Stimulated activated CD8-positive, alpha-beta memory T cell treated with anti-CD3 and anti-CD28 coated beads, Interleukin-2, amount 100 ng/mL, for 1 hour (primary cell): ENCODE data around the gene EIF4A2.

Experiments
- DNase-seq, 2 donors: peaks; one replicate each; pipeline ENCODE4 v3.0.0-alpha.2; 2020; ENCODE audit warnings: low read depth in 2 of 2

EIF4A2 gene

DNA sequence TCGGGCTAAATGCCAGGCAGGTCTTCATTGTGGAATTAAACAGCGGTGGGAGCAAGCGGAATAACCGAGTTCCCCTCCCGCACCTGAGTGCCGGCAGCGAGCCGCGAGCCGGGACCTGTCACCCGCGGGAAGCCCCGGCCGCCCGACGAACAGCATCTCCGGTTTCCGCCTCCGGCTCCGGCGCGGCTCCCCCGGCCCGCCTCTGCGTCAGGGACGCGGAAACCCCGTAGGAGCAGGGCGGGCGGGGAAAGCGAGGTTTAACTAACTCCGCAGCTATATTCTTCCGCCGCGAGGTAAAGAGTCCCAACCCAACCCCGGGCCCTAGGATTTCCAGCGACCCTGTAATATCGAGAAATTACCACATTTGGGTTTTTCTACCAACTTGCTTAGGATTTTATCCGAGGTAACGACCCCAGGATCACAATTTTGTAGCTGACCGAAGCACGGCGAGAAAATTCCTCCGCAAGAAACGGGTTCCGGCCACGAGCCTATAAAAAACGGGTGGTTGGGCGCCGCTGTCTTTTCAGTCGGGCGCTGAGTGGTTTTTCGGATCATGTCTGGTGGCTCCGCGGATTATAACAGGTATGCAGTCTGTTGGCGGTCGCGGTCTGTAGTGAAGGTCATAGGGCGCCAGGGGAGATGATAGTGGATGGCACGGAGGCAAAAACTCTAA, at the start of gene EIF4A2:
Gene EIF4A2 (plus strand): TSS at position 520 of the 673 bp plus-strand sequence. CDS start 34 bp downstream, at position 554.
- peak; percentile 82 to 84 for DNase-seq

DNA sequence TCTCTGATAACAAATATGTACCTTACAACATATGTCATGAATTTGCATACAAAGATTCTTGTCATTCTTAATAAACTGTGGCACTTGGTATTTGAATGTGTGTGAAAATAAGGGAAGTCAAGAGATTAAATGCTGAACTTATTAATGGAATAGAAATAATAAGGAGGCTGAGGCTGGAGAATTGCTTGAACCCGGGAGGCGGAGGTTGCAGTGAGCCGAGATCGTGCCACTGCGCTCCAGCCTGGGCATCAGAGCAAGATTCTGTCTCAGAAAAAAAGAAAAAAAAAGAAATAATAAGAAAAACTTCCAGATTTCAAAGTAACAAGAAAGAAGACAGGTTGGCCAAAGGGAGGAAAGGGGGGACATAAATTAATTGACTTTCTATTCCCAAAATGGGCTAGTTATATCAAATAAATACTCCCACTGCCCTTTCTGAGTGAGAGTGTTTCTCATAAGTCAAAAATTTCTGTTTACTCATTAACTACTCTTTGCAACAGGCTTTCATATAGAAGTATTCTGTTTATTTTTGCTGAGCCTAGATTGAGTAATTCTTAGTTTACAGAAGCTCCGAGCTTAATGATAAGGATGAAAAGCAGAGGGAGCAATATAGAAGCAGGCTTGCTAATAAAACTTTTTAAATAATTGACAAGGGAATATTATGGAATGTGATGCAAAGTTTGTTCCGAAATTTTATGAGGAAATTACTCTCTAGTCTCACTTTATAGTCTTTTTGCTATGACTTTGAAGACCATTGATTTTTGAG, 40.6 kb upstream of the EIF4A2 start:
- no peak for DNase-seq

DNA sequence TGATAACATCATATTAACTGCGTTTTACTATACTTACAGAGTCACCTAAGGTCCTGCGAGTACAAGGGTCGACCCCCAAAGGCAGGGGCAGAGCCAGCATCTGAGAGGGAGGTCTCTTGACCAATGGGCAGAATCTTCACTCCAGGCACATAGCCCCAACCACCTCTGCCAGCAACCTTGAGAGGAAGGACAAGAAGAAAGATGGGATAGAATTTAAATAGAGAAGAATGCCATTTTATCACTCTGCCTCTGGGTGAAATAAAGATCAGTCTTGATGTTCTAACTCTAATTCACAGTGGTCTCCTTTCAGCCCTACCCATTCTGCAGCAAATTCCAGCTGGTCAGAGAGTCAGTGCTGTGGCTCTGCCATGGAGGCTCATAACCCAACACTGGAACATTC, 39.7 kb upstream of the EIF4A2 start:
- DNase-seq, result no peak

DNA sequence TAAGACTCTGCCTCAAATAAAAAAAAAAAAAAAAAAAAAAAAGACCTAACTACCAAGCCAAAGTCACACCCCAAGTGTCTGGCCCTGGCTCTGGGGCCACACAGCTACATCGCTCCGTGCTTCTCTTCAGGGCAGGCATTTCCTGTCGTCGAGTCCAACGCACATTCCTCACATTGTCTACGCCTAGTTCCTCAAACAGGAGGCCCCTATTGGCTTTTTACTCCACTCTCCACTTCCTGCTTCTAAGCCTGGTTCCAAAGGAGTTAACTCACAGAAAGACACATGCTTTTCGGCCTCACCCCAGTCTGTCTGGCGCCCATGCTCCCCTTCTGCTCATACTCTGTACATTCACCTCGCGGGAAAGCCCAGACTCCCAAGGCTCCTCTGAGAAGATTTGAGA, 37.4 kb upstream of the EIF4A2 start:
- DNase-seq, result no peak

DNA sequence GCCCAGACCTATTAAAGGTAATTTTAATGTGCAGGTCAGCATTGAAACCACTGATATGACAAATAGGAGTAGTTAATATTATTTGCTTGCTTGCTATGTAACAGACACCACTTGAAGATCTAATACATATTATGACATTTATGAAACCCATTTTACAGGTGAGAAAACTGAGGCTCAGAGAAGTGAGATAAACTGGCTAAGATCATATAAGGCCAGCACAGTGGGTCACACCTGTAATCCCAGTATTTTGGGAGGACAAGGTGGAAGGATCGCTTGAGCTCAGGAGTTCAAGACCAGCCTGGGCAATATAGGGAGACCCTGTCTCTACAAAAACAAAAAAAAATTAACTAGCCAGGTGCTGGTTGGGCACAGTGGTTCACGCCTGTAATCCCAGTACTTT, 33.1 kb upstream of the EIF4A2 start:
- DNase-seq, result no peak

DNA sequence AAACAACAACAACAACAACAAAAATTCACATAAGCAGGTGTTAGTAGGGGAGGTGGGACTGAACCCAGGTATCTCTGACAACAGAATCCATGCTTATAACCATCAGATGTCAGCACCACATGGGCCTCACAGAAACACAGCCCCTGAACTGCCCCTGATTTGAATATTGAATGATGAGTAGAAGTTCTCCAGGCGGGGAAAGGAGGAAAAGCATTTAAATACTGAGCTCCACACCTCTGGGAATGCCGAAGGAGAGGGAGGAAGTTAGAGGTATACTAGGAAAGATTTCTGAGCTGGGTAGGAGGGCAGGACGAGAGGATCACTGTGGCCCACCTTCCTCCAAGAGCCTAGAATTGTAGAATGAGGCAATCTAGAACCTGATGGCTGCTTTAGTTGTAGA, 31.9 kb upstream of the EIF4A2 start:
- DNase-seq, result no peak

DNA sequence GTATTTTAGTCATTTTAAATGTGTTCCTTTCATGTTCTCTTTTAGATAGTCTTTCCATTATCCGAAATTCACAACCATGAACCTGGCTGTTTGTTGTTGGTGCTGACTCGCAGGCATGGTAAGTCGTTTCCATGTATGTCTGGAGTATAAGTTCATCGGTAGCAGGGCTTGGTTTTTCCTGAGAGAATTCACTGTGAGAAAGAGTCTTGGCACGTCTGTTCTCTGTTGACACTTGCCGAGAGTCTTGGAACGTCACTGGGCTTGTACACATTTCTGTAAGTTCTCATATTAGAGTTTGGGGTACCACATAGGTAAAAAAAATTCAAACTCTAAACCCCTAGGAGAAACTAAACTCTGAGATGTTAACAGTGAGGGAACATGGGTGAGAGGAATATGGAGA, 29.4 kb upstream of the EIF4A2 start:
- no peak for DNase-seq

DNA sequence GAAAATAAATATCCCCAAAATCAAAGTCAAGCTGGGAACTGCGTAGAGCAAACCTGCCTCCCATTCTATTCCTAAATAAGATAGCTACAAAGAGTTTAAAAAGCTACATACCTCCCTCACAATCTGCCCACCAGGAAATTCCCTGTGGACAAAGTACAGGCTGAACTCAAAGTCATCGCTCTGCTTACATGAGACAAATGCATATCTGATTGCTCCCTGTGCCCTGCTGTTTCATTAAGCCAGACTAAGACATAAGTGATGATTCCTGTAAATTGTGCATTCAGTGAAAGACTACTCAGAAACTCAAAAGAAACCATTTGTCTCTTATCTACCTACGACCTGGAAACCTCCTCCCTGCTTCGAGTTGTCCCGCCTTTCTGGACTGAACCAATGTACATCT, 28.5 kb upstream of the EIF4A2 start:
- no peak for DNase-seq

DNA sequence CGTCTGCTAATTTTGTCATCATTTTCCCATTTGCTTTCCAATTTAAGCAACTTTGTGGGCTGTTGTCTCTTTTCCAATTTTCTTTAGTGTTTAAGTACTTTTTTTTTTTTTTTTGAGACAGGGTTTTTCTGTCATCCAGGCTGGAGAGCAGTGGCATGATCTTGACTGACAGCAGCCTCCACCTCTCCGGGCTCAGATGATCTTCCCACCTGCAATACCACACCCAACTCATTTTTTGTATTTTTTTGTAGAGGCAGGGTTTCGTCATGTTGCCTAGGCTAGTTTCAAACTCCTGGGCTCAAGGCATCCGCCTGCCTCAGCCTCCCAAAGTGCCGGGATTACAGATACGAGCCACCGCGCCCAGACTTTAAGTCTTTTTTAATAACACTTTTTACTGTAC, 26.2 kb upstream of the EIF4A2 start:
- DNase-seq, result no peak

DNA sequence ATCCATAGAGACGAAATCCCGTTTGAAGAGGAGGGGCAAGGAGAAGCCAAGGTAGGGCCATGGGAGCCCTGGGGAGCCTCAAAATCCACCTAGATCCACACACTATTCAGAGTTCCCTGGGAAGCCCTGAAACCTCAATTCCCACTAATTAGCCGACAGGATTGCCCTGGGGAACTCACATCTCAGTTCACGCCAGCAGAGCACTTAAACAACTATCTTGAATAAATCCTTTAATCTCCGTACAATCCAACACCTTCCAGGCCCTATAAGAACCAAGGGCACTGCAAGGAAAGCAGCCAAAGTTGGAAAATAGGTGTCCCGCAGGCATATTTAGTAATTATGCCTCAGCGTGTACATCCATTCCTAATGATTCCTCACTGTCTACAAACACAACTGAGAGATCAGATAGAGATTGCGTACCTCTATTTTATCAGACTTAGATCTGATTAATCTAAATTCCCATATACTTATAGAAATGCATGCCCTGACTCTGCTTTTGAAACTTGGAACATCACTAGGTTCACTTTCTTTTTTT, 25.6 kb upstream of the EIF4A2 start:
- no peak for DNase-seq

DNA sequence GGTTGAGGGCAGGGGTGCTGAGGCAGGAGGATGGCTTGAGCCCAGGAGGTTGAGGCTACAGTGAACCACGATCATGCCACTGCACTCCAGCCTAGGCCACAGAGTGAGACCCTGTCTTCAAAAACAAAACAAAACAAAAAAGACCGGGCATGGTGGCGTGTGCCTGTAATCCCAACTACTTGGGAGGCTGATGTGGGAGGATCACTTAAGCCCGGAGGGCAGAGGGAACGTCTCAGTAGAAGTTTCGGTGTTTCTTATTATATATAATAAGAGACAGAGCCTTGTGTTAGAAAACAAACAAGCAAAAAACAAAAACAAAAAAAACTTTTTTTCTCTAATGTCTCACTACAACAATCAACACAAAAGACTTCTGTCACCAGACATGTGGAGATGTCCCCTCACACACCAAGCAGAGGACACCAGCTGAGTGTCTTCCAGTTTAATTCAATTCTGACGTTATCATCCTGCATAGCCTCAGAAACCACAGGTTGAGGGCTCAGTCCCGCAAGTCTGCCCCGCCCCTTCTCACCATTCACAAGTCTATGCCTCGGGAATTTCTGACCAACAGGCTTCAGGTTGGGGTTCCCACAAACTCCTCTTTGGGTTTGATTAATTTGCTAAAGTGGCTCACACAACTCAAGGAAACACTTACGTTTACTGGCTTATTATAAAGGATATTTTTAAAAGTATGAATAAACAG, 24.0 kb upstream of the EIF4A2 start:
- DNase-seq, result no peak

DNA sequence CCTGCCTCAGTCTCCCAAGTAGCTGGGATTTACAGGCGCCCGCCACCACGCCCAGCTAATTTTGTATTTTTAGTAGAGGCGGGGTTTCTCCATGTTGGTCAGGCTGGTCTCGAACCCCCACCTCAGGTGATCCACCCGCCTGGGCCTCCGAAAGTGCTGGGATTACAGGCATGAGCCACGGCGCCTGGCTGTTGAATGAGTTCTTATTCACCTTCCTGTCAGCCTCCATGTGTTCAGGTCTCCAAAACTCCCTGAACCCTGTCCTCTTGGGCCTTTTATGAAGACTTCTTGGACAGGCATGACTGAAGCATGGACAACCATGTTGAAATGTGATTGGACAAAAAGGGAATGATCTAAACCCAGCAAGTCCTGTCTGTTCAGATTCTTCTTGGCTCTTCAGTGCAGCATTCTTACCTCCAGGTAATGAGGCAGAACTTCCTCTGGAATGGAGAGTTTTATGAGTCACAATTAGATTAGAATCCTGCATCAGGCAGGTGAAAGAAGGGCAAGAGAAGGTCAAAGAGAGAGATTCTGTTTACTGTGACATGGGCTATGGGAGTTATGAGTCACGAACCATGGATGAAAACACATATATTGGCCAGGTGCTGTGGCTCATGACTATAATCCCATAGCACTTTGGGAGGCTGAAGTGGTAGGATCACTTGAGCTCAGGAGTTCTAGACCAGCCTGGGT, 23.1 kb upstream of the EIF4A2 start:
- no peak for DNase-seq

DNA sequence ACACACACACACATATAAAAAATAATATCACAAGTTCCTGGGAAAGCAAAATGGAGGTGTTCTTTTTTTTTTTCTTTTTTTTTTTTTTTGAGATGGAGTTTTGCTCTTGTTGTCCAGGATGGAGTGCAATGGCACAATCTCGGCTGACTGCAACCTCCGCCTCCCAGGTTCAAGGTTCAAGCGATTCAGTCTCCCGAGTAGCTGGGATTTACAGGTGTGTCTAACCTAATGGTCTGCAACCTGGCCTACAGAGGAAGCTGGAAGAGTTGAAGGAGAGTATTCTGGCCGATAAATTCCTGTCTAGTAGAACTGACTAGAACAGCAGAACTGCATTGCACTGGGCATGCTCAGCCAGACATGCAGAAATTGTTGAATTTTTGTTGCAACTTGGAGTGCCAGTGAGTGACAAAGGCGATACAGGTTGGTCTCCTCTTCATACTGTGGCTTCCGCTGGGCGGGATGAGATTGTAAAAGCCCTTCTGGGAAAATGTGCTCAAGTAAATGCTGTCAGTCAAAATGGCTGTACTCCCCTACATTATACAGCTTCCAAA, 22.4 kb upstream of the EIF4A2 start:
- no peak for DNase-seq

DNA sequence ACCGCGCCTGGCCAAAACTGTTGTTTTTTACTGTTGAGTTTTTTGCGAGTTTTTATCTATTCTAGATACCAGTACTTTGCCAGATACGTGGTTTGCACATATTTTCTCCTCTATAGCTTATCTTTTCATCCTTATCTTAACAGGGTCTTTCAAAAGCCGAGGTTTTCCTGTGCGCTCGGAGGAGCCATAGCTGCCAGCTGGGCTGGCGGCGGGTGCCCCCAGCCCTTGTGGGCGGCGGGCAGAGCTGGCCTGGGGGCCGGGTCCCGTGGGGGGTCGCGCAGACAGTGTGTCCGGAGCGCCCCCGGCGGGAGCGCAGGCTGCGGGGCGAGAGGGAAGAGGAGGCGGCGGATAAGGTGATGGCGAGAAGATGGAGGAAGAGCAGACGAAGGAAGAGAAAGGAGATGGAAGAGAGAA, 11.1 kb upstream of the EIF4A2 start:
- no peak for DNase-seq

DNA sequence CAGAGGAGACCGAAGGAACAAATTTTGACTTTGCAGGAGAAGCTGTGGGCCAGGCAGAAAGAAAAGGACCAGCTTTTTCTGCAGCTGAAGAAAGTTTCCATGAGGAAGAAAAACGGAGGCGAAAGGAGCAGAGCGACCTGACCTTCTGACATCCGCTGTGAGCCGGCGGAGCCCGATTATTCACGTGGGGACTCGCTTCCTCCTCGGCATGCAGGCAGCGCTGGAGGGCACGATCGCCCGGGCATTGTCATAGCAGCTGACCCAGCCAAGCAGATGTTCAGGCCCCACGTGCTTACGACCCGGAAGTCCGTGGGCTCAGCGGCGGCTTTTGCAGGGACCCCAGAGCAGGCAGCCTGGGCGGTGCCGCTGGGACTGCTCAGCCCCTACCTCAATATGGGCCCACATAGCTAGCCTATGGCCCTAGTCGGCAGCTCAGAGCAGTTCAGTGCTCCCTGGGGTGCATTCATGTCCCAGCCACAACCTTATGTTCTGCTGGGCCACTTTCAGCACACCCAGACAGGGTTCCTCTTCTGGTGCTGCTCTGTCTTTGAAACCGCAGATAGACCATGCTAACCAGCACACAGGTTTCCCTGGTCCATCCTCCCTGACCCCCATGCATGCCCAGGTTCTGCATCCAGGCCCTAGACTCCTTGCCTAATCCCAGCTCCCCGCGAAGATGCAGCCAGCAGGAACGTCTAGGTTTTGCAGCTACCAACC, 10.5 kb upstream of the EIF4A2 start:
- DNase-seq, result peak; percentile 35 to 41

DNA sequence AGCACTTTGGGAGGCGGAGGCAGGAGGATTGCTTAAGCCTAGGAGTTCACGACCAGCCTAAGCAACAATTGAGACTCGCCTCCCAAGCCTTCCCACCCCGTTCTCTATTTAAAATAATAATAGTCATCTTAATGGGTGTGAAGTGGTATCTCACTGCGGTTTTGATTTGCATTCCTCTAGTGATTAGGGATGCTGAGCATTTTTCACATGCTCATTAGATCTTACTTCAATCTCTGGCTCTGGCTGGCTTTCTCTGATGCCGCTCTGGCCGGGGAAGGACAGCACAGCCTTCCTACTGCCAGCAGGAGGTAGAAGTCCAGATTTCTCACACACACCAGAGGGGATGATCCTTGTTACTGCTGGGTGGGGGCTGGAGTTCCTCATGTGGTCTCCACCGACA, 7.4 kb upstream of the EIF4A2 start:
- no peak for DNase-seq

DNA sequence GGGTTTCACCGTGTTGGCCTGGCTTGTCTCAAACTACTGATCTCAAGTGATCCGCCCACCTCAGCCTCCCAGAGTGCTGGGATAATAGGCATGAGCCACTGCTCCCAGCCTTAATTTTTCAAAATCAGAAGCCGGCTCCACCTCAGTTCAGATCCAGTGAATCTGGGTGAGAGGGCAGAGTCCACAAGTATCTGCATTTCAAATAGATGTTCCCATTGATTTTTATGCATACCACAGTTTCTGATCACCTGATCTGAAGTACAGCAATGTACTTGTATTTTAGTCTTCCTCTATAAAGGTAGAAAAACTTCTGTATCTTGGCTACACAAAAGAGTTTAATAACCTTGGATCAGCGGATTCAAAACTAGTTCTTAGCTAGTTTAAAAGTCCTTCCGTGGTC, 4.2 kb upstream of the EIF4A2 start:
- no peak for DNase-seq

DNA sequence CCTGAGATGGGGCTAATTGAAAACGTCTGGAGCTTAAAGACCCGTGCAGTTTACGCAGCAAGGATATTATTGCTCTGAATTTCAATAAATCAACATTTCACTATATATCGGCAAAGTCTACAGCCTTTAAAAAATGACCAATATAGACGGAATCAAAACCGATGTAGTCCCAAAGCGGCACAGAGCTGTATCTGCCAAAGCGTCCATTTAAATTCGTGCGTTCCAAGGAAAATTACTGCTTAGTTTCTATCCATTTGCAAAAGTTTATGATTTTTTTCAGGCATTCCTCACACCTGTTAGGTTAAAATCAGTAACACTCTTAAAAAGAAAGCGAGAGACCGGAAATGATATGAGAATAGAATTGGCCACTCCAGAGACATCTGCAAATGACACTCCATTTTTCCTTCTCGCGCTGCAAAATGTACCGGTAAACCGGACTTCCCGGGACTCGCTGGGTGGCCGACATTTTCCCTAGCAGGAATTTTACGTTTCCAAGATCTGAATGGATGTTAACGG, 777 bp upstream of the EIF4A2 start:
- DNase-seq, result no peak

DNA sequence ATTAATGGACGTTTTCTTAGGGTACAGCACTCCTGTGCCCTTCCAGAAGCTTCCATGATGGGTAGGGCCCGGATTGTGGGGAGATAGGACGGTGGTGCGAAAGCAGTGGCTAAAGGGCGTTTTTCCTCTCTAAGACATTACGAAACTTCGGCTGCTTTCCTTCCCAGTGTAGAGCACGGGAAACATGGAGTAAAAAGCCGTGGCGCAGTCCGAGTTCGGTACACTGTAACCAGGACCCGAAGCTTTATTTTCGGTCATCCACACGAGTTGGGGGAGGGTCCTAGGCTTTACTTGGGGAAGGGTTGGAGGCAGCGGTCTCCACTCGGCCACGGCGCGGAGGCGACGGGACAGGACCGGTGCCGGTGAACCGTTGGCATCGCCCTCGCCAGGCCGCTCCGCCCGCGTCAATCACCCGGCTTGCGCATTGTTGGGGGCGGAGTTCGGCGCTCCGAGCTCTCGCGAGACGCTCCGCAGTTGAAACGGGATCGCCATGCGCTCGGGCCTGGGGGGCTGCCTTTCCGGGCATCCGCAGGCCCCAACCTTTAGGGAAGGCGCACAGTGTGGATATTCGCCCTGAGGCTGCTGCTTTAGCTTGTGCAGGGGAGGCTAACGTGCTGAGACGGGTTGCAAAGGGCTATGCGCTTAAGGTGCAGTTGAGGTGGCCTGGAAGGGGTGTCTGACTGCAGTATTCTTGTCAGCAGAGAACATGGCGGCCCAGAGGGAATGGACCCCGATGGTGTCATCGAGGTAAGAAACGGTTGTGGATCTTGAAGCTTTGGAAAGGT, 546 bp downstream of the EIF4A2 start:
- peak; percentile 62 to 71 for DNase-seq
